GM23248 (cell line): ENCODE measurements around the gene PARP9. TPM values are rescaled to one million over a fixed set of nuclear protein-coding genes. Genes with fewer than 3 reads are reported as not detected.

Experiments used
- DNase-seq: peaks from one replicate; pipeline ENCODE4 v3.0.0-alpha.2; 2015
- H2AFZ ChIP-seq: fragments of 200-600 bp; sonication (generic); 2 replicates; pipeline ENCODE4 v1.6.1; 2016; ENCODE audit warnings: antibody characterized with exemption
- H3F3A ChIP-seq: fragments of 200-600 bp; sonication (generic); 2 replicates; pipeline ENCODE4 v1.6.1; 2016; ENCODE audit warnings: mild to moderate bottlenecking, antibody characterized with exemption, mixed run types; ENCODE audit not compliant: insufficient read depth
- H3K27ac ChIP-seq: fragments of 200-600 bp; sonication (generic); 2 replicates; pipeline ENCODE4 v1.5.1; 2016; ENCODE audit warnings: mild to moderate bottlenecking
- H3K27me3 ChIP-seq: fragments of 200-600 bp; sonication (generic); replicated peaks from 2 replicates; pipeline ENCODE4 v1.6.1; 2016; ENCODE audit warnings: mild to moderate bottlenecking; ENCODE audit not compliant: insufficient read depth
- H3K36me3 ChIP-seq: fragments of 200-600 bp; sonication (generic); 2 replicates; pipeline ENCODE4 v1.6.1; 2016; ENCODE audit warnings: low read depth, mild to moderate bottlenecking
- H3K4me1 ChIP-seq: fragments of 200-600 bp; sonication (generic); 2 replicates; pipeline ENCODE4 v1.6.1; 2016; ENCODE audit warnings: mild to moderate bottlenecking; ENCODE audit not compliant: insufficient read depth
- H3K4me2 ChIP-seq: fragments of 200-600 bp; sonication (generic); one replicate; pipeline ENCODE4 v1.6.1; 2016; ENCODE audit warnings: mild to moderate bottlenecking; ENCODE audit not compliant: unreplicated experiment
- H3K4me3 ChIP-seq: fragments of 200-600 bp; sonication (generic); 2 replicates; pipeline ENCODE4 v1.5.1; 2016; ENCODE audit warnings: mild to moderate bottlenecking
- H3K79me2 ChIP-seq: fragments of 200-600 bp; sonication (generic); 2 replicates; pipeline ENCODE4 v1.6.1; 2016; ENCODE audit warnings: mild to moderate bottlenecking; ENCODE audit not compliant: insufficient read depth
- H3K9ac ChIP-seq: fragments of 200-600 bp; sonication (generic); 2 replicates; pipeline ENCODE4 v1.6.1; 2016; ENCODE audit warnings: mild to moderate bottlenecking
- H3K9me2 ChIP-seq: fragments of 200-600 bp; sonication (generic); 2 replicates; pipeline ENCODE4 v1.6.1; 2016; ENCODE audit warnings: mixed run types, mild to moderate bottlenecking, moderate library complexity; ENCODE audit not compliant: insufficient read depth
- H3K9me3 ChIP-seq: fragments of 200-600 bp; sonication (generic); one replicate; pipeline ENCODE4 v1.6.1; 2017; ENCODE audit warnings: low read depth
- H4K20me1 ChIP-seq: fragments of 200-600 bp; sonication (generic); 2 replicates; pipeline ENCODE4 v1.6.0; 2016; ENCODE audit not compliant: insufficient read depth
- EZH2 ChIP-seq: fragments of 200-600 bp; sonication (generic); IDR thresholded peaks from 2 replicates; pipeline ENCODE4 v1.6.1; 2018; ENCODE audit warnings: antibody characterized with exemption, mild to moderate bottlenecking; ENCODE audit not compliant: insufficient read depth, poor library complexity, severe bottlenecking
- EZH2phosphoT487 ChIP-seq: fragments of 200-600 bp; sonication (generic); IDR thresholded peaks from 2 replicates; pipeline ENCODE4 v1.6.1; 2018; ENCODE audit warnings: antibody characterized with exemption, moderate library complexity, mild to moderate bottlenecking, low read depth; ENCODE audit not compliant: insufficient read depth
- WGBS, 2 experiments: methylation state at CpG; one replicate each; pipeline ENCODE4 v1.1.6; 2015 to 2017; ENCODE audit warnings: low lambda C conversion rate in 2 of 2, low coverage in 1 of 2; ENCODE audit errors: missing lambda C conversion rate in 2 of 2; 5-methylcytosine and 5-hydroxymethylcytosine counted together
- in situ Hi-C: fragments of 300-500 bp; cut with MboI; formaldehyde crosslinking; loops from 2 replicates; pipeline ENCODE4 v1.15.0; 2020
- polyA plus RNA-seq: library from polyadenylated mRNA; unstranded; fragments of >200 nt; fragmentation: Nextera tagmentation; extraction: Ambion mirVana; gene quantifications from 2 replicates; pipeline ENCODE4 v1.2.1, GENCODE V29; 2016
- total RNA-seq: library from RNA; depleted of rRNA; stranded (reverse); fragments of >200 nt; shearing (Covaris generic); gene quantifications from 2 replicates; pipeline ENCODE4 v1.2.3, GENCODE V29; 2014

PARP9 gene
- total and polyA plus RNA-seq, 2 experiments from 2014 or later = 13.7 to 16.4 TPM

- no peaks in the 10 kb centered on the region for H3K79me2 ChIP-seq
- H3K9me3 ChIP-seq = no peaks in the 10 kb centered on the region
- H4K20me1 ChIP-seq = no peaks in the 10 kb centered on the region
- H3K4me2 ChIP-seq = no peak overlapping the region
- H3K4me3 ChIP-seq = no peak overlapping the region
- no peak overlapping the region for H2AFZ ChIP-seq
- H3K36me3 ChIP-seq = no peaks in the 10 kb centered on the region
- H3K27ac ChIP-seq = no peak overlapping the region
- H3F3A ChIP-seq = no peaks in the 10 kb centered on the region
- in situ Hi-C loops = no loop called here
- DNase-seq = no peak
- no peak overlapping the region for H3K9ac ChIP-seq
- H3K4me1 ChIP-seq = no peaks in the 10 kb centered on the region
- TF ChIP-seq EZH2 = no peak
- no peak for TF ChIP-seq EZH2phosphoT487
- H3K9me2 ChIP-seq = no peaks in the 10 kb centered on the region
- peaks cover 12% of the 10 kb centered on the region for H3K27me3 ChIP-seq
Measured at GRCh38 chr3:122594025-122594424, 29.9 kb upstream of the PARP9 start.

DNA sequence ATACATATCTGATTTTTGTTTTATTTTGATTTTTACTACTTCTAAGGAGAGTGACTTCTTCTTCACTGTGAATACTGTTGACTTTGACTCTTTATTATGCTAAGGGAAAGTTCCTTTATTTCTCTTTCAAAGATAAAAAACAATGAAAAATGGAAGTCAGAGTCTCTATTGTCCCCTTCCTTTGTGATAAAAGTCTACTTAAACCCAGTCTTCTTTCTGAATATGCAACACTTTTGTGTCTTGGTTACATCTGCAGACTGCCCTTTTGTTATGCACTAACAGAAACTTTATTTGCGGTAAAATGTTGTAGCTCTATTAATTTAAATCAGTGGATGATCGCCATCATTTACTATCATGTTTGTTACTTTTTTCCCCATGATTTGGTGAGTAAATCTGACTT is 26.5 kb upstream of the PARP9 start:
- no peaks in the 10 kb centered on the region for H3F3A ChIP-seq
- in situ Hi-C loops = no loop called here
- no peak overlapping the region for H2AFZ ChIP-seq
- no peaks in the 10 kb centered on the region for H3K9me2 ChIP-seq
- TF ChIP-seq EZH2 (no peak), EZH2phosphoT487 (no peak)
- no peak overlapping the region for H3K27ac ChIP-seq
- H3K79me2 ChIP-seq = no peaks in the 10 kb centered on the region
- H3K36me3 ChIP-seq = no peaks in the 10 kb centered on the region
- H4K20me1 ChIP-seq = no peaks in the 10 kb centered on the region
- H3K9ac ChIP-seq = no peak overlapping the region
- no peak overlapping the region for H3K4me3 ChIP-seq
- H3K27me3 ChIP-seq = peaks cover 12% of the 10 kb centered on the region
- no peak for DNase-seq
- 72 to 78% methylated on average over 2 of the region's 2 CpGs for WGBS, 2 experiments
- H3K4me1 ChIP-seq = no peaks in the 10 kb centered on the region
- H3K9me3 ChIP-seq = no peaks in the 10 kb centered on the region
- no peak overlapping the region for H3K4me2 ChIP-seq

DNA sequence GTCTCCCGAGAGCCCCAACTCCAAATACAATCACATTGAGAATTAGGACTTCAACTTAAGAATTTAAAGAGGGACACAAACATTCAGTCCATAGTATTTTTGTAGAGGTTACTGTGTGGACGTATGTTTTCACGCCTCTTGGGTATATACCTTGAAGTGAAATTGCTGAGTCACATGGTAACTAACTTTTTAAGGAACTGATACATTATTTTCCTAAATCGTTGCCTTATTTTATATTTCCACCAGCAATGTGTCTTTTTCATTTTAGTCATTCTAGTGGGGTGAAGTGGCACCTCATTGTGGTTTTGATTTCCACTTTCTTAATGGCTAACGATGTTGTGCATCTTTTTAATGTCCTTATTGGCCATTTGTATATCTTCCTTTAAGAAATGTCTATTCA is 25.2 kb upstream of the PARP9 start:
- DNase-seq = no peak
- in situ Hi-C loops = no loop called here
- H3K79me2 ChIP-seq = no peaks in the 10 kb centered on the region
- H3K4me1 ChIP-seq = no peaks in the 10 kb centered on the region
- no peaks in the 10 kb centered on the region for H3K36me3 ChIP-seq
- no peaks in the 10 kb centered on the region for H3K9me3 ChIP-seq
- TF ChIP-seq EZH2 = no peak
- no peak for TF ChIP-seq EZH2phosphoT487
- H3K9ac ChIP-seq = no peak overlapping the region
- no peak overlapping the region for H3K27ac ChIP-seq
- H4K20me1 ChIP-seq = no peaks in the 10 kb centered on the region
- no peak overlapping the region for H3K4me2 ChIP-seq
- H2AFZ ChIP-seq = no peak overlapping the region
- H3F3A ChIP-seq = no peaks in the 10 kb centered on the region
- H3K9me2 ChIP-seq = no peaks in the 10 kb centered on the region
- H3K4me3 ChIP-seq = no peak overlapping the region
- WGBS, 2 experiments = 68 to 70% methylated on average over 5 of the region's 5 CpGs
- peaks cover 2% of the 10 kb centered on the region; the same call in 1 of the 2 replicates for H3K27me3 ChIP-seq

DNA sequence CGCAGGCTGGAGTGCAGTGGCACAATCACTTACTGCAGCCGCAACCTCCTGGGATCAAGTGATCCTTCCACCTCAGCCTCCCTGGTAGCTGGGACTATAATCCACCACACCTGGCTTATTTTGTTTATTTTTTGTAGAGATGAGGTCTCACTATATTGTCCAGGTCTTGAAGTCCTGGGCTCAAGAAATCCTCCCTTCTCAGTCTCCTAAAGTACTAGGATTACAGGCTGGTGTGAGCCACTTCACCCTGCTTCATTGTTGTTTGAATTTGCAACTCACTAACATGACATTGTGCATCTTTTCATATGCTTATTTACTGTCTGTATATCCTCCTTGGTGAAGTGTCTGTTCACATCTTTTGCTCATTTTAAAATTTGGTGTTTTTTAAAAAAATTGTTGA is 23.5 kb upstream of the PARP9 start:
- TF ChIP-seq EZH2phosphoT487 (no peak), EZH2 (no peak)
- Histone ChIP-seq H3K9me2 (no peaks in the 10 kb centered on the region), H3K4me3 (no peak overlapping the region), H3K27ac (no peak overlapping the region), H3K9ac (no peak overlapping the region), H3K36me3 (no peaks in the 10 kb centered on the region), H3K4me1 (no peaks in the 10 kb centered on the region), H3K27me3 (no peaks in the 10 kb centered on the region), H3K9me3 (no peaks in the 10 kb centered on the region), H4K20me1 (no peaks in the 10 kb centered on the region), H3K4me2 (no peak overlapping the region), H2AFZ (no peak overlapping the region), H3K79me2 (no peaks in the 10 kb centered on the region), H3F3A (no peaks in the 10 kb centered on the region)
- 51 to 83% methylated on average over 1 to 2 of the region's 2 CpGs for WGBS, 2 experiments
- in situ Hi-C loops = no loop called here
- DNase-seq = no peak

DNA sequence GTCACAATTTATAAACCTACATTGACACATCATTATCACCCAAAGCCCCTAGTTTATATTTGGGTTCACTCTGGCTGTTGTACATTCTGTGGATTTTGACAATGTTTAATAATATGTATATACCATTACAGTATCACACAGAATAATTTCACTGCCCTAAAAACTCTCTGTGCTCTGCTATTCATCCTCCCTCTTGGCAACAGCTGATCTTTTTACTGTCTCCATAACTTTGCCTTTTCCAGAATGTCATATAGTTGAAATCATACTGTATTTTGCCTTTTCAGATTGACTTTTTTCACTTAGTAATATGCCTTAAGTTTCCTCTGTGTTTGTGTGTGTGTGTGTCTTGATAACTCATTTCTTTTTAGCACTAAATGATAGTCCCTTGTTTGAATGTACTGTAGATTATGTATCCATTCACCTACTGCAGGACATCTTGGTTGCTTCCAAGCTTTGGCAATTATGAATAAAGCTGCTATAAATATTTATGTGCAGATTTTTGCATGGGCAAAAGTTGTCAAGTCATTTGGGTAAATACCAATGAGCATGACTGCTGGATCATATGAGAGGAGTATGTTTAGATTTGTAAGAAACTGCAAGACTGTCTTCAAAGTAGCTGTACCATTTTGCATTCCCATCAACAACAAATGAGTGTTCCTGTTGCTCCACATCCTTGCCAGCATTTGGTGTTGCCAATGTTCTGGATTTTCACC is 22.8 kb upstream of the PARP9 start:
- no peaks in the 10 kb centered on the region for H3K4me1 ChIP-seq
- no peaks in the 10 kb centered on the region for H4K20me1 ChIP-seq
- DNase-seq = no peak
- no peak overlapping the region for H2AFZ ChIP-seq
- no peaks in the 10 kb centered on the region for H3K9me3 ChIP-seq
- no peak overlapping the region for H3K27ac ChIP-seq
- no peaks in the 10 kb centered on the region for H3K9me2 ChIP-seq
- no peaks in the 10 kb centered on the region for H3K27me3 ChIP-seq
- H3F3A ChIP-seq = no peaks in the 10 kb centered on the region
- H3K79me2 ChIP-seq = no peaks in the 10 kb centered on the region
- H3K9ac ChIP-seq = no peak overlapping the region
- no peaks in the 10 kb centered on the region for H3K36me3 ChIP-seq
- H3K4me3 ChIP-seq = no peak overlapping the region
- in situ Hi-C loops = no loop called here
- TF ChIP-seq EZH2phosphoT487 (no peak), EZH2 (no peak)
- no peak overlapping the region for H3K4me2 ChIP-seq
